ENCODE data around the gene NPPC. TPM values are rescaled to one million over a fixed set of nuclear protein-coding genes. Genes with fewer than 3 reads are reported as not detected.

NPPC gene
- total RNA-seq, 4 donors from 2014 or later = 1.8 TPM; not detected in 3

DNA sequence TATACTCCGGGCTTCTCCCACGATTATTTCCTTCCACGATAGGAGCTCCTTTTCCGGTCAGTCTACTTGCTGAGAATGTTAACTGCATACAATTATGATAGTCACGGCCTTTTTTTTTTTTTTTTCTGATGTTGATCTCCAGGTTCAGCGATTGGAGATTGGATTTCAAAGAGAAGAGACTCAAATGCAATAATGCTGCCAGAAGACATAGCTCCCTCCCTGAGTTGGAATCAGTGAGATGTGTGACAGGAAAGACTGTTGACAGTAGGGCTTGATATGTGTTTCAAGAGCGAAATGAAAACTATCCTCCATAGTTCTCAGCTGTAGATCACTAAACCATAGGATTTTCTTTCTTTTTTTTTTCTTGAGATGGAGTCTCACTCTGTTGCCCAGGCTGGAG is 47.0 kb downstream of the NPPC start:
- TF ChIP-seq, protein P1, sequence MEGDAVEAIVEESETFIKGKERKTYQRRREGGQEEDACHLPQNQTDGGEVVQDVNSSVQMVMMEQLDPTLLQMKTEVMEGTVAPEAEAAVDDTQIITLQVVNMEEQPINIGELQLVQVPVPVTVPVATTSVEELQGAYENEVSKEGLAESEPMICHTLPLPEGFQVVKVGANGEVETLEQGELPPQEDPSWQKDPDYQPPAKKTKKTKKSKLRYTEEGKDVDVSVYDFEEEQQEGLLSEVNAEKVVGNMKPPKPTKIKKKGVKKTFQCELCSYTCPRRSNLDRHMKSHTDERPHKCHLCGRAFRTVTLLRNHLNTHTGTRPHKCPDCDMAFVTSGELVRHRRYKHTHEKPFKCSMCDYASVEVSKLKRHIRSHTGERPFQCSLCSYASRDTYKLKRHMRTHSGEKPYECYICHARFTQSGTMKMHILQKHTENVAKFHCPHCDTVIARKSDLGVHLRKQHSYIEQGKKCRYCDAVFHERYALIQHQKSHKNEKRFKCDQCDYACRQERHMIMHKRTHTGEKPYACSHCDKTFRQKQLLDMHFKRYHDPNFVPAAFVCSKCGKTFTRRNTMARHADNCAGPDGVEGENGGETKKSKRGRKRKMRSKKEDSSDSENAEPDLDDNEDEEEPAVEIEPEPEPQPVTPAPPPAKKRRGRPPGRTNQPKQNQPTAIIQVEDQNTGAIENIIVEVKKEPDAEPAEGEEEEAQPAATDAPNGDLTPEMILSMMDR (IDR thresholded peaks at IDR 0.05; ENCODE audit: low read depth) = no peak

- TF ChIP-seq, protein P1 (IDR thresholded peaks at IDR 0.05; ENCODE audit: low read depth) = no peak
Observed at GRCh38 chr2:231877533-231878456, 48.4 kb downstream of the NPPC start.

GRCh38 chr2:231874944-231875343 is 51.3 kb downstream of the NPPC start:
- TF ChIP-seq, protein P1 (IDR thresholded peaks at IDR 0.05; ENCODE audit: low read depth) = no peak

Small RNA genes within 50 kb of the gene (small RNA-seq; reads per million reads assigned to genes)
- not detected for gene MIR1471

Other genes starting within 250 kb of the NPPC start
- 100 to 1,000 TPM; 435 to 772 (median 535) TPM for gene PTMA, start 217.9 kb downstream of the NPPC start, total RNA-seq
- 10 to 100 TPM; 12.6 to 29.4 (median 23.6) TPM for gene PDE6D, start 145.1 kb downstream of the NPPC start, total RNA-seq
- gene COPS7B, start 140.0 kb downstream of the NPPC start, total RNA-seq = 10 to 100 TPM; 20.0 to 39.4 (median 24.8) TPM
- 10 to 100 TPM; 18.7 to 30.9 (median 26.1) TPM for gene DIS3L2, start 35.3 kb upstream of the NPPC start, total RNA-seq

All from subcutaneous adipose tissue (tissue), 4 donors.